Progenitor cell of endocrine pancreas (in vitro differentiated cells): Measurements from ENCODE around the gene ANKRD34A. TPM values are rescaled to one million over a fixed set of nuclear protein-coding genes. Genes with fewer than 3 reads are reported as not detected.

ENCODE experiments used
- DNase-seq: peaks from one replicate; pipeline ENCODE4 v3.0.0; 2021; ENCODE audit warnings: low spot score; ENCODE audit not compliant: unreplicated experiment
- H3K27ac Mint-ChIP-seq: 2 replicates; pipeline ENCODE4 v1.8.0; 2021; ENCODE audit warnings: mild to moderate bottlenecking, moderate library complexity, mixed read lengths
- H3K27me3 Mint-ChIP-seq: 2 replicates; pipeline ENCODE4 v1.8.0; 2021; ENCODE audit warnings: mixed read lengths
- H3K36me3 Mint-ChIP-seq: 2 replicates; pipeline ENCODE4 v1.8.0; 2022; ENCODE audit warnings: mixed read lengths; ENCODE audit not compliant: insufficient read depth
- H3K4me1 Mint-ChIP-seq: 2 replicates; pipeline ENCODE4 v1.8.0; 2021; ENCODE audit warnings: low read depth, mixed read lengths
- H3K4me3 Mint-ChIP-seq: 2 replicates; pipeline ENCODE4 v1.8.0; 2021; ENCODE audit warnings: low read depth, mild to moderate bottlenecking, moderate library complexity, mixed read lengths
- H3K9me3 Mint-ChIP-seq: 2 replicates; pipeline ENCODE4 v1.8.0; 2021; ENCODE audit warnings: low read depth, mixed read lengths
- total RNA-seq: library from RNA; stranded (reverse); gene quantifications from 2 replicates; pipeline ENCODE4 v1.2.1, GENCODE V29; 2021
- TF ChIP-seq, protein P1 (sequence below): fragments of 200-600 bp; sonication (generic); IDR thresholded peaks from one replicate; pipeline ENCODE4 v1.5.0; 2021; ENCODE audit warnings: antibody characterized with exemption, mild to moderate bottlenecking; ENCODE audit not compliant: unreplicated experiment

ANKRD34A gene
- total RNA-seq, 1 donor from 2014 or later, result 0.22 TPM

DNA sequence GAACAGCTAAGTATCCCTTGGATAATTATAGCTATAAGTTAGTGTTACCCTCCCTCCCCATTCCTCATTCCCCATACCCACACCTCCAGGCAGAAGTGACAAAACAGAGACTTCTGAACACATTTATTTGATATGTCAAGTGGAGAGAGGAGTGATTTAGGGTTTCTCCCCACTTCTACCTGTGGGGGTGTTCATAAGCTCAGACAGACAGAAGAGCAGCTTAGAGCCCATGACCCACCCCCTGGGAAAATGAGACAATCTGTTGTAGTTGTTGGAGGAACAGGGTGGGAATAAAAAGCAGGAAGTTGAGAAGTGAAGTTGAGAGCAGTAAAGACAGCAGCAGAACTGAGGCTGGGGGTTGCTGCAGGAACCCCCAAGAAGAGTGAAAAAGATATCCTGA is 5.0 kb downstream of the ANKRD34A start:
- H3K9me3 Mint-ChIP-seq, result no peaks in the 10 kb centered on the region
- H3K27ac Mint-ChIP-seq, result no peak overlapping the region
- TF ChIP-seq, protein P1, sequence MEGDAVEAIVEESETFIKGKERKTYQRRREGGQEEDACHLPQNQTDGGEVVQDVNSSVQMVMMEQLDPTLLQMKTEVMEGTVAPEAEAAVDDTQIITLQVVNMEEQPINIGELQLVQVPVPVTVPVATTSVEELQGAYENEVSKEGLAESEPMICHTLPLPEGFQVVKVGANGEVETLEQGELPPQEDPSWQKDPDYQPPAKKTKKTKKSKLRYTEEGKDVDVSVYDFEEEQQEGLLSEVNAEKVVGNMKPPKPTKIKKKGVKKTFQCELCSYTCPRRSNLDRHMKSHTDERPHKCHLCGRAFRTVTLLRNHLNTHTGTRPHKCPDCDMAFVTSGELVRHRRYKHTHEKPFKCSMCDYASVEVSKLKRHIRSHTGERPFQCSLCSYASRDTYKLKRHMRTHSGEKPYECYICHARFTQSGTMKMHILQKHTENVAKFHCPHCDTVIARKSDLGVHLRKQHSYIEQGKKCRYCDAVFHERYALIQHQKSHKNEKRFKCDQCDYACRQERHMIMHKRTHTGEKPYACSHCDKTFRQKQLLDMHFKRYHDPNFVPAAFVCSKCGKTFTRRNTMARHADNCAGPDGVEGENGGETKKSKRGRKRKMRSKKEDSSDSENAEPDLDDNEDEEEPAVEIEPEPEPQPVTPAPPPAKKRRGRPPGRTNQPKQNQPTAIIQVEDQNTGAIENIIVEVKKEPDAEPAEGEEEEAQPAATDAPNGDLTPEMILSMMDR, result no peak
- H3K27me3 Mint-ChIP-seq, result peaks cover 83% of the 10 kb centered on the region
- no peaks in the 10 kb centered on the region for H3K36me3 Mint-ChIP-seq
- H3K4me1 Mint-ChIP-seq, result peaks cover 42% of the 10 kb centered on the region
- peak overlapping the region; percentile 47 for H3K4me3 Mint-ChIP-seq
- no peak for DNase-seq

DNA sequence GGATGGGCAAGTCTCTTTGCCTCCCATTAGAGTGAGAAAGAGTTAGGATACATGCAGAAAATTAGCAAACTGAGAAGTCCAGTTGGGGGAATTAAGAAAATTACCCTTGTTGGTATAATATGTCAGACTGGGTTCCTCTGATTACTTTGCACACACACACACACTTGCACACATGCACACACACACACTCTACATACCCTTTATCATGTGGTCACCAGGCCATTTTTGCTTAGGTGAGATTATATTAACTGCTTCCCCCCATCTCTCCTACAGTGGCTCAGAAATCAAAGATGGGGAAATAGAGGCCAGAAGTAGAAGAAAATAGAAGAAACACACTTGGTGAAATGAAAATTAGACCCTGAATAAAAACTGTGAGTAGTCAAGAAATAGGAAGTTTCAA is 5.6 kb downstream of the ANKRD34A start:
- TF ChIP-seq, protein P1, result no peak
- H3K27me3 Mint-ChIP-seq, result peaks cover 81% of the 10 kb centered on the region

DNA sequence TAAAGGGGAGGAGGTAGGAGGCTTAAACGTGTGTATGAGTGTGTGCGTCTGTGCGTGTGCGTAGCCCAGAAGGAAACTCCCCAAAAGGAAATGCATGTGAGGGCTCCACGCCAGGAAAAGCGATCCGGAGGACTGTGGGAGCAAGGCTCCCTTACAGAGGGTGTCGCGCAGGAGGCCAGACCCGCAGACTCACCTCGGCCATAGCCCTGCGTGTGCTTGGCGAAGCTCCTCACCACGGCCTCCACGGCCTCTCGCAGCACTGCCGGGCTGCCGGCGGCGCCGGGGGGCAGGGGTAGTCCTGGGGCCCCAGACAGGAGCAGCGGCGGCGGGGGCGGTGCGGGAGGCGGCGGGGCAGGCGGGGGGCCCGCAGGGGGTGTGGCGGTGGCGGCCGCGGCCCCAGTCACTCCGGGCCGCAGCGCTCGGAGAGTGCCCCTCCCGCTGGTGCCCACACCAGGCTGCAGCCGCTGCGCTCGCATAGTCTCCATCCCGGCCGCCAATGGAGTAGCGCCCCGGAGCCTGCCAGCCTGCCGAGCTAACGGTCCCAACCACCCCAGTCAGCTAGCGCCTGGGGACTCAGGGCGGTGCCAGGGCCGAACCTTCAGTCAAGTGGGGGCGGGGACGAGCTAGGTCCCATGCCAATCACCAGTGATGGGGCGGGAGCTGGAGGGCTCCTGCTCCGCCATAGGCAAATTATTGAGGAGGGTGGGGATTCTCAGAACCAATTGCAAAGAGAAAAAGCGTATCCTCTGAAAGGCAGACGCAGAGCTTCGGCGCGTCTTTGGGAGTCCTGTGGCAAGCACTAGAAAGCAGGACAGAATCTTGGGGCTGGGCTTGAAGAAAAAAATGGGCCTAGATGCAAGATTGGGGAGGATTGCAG is 6.7 kb downstream of the ANKRD34A start, which contains the start of gene LIX1L:
TSS of gene LIX1L (minus strand) at position 575 of the 877 bp plus-strand sequence. CDS start at position 485, 90 bp downstream.
- TF ChIP-seq, protein P1, result no peak
- Mint-ChIP-seq H3K36me3 (no peaks in the 10 kb centered on the region), H3K27me3 (peaks cover 76% of the 10 kb centered on the region), H3K4me1 (peaks cover 39% of the 10 kb centered on the region), H3K4me3 (peak within 1 kb of the TSS; percentile 75), H3K27ac (peak within 1 kb of the TSS; percentile 7), H3K9me3 (no peaks in the 10 kb centered on the region)
- peak; percentile 65 for DNase-seq

More for the DNA sequence above, 5.6 kb downstream of the ANKRD34A start:
- Mint-ChIP-seq H3K9me3 (no peaks in the 10 kb centered on the region), H3K4me1 (peaks cover 41% of the 10 kb centered on the region), H3K4me3 (no peak overlapping the region), H3K27ac (no peak overlapping the region), H3K36me3 (no peaks in the 10 kb centered on the region)
- no peak for DNase-seq

DNA sequence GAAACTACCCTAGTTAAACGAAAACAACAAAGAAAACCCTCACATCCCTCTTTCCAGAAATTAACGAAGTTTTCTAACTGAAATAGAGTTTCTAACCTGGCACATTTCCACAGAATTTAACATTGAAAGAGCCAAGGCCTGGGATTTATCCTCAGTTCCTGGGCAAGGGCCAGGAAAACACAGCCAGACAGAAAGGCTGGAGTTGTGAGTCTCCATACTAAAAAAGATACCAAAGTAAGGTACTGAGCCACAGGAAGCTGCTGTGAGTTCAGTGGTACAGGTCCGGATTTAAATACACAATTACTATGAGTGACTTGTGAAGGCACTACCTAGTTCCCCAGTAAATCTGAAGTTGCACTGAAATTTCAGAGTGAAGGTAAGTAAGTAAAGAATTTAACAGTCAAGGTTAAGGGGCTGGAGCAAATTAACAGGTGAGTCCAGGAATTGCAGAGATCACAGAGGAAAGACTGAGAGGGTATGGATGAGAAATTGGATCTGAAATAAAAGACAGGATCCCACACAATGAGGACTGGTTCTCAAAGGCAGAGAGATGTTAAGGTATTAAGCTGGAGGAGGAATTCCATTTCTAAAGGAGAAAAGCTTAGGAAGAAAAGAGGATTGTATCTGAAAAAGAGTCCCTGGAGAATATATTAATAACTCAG is 7.5 kb downstream of the ANKRD34A start:
- DNase-seq, result no peak
- Mint-ChIP-seq H3K4me1 (peaks cover 35% of the 10 kb centered on the region), H3K36me3 (no peaks in the 10 kb centered on the region), H3K27ac (no peak overlapping the region), H3K4me3 (peak overlapping the region; percentile 65), H3K9me3 (no peaks in the 10 kb centered on the region), H3K27me3 (peaks cover 75% of the 10 kb centered on the region)
- TF ChIP-seq, protein P1, result no peak

DNA sequence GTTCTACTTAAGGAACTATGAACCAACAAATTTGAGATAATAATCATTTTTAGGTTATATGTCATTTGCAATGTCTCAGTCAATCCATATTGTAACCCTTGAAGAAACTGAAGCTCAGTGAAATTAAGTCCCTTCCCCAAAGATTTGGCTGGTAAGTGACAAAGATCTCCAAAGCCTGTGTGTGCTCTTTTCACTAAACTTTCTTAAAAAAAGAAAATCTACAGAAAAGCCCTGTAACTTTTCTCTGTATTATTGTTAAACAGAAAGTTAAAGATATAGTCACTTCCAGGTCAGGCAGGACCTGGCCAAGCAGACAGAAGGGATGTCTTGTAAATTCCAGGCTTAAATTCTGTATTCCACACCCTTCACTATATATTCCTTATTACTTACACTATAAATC is 8.0 kb downstream of the ANKRD34A start:
- peak overlapping the region; percentile 65 for H3K4me3 Mint-ChIP-seq
- TF ChIP-seq, protein P1, result no peak
- peaks cover 75% of the 10 kb centered on the region for H3K27me3 Mint-ChIP-seq
- H3K36me3 Mint-ChIP-seq, result no peaks in the 10 kb centered on the region
- H3K9me3 Mint-ChIP-seq, result no peaks in the 10 kb centered on the region
- peaks cover 29% of the 10 kb centered on the region for H3K4me1 Mint-ChIP-seq
- no peak overlapping the region for H3K27ac Mint-ChIP-seq
- no peak for DNase-seq
